ENCODE measurements around the gene RRAGC.

DNA sequence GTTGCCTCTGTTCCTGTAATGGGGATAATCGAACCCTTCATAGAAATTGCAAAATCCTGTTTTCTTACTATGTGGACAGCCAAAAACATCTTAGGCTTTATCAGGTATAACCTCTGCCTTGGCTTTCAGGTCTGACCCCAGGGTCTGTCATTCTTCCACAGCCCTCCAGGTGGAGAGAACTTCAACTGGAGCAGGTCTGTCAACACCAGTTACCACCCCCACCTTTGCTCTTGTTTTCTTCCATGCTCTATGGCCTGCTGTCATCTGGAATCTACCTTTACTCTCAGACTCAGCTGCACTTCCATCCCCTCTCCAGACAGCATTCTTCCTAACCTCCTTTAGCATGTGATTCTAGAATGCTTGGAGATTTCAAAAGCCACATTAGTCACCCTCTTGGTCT lies 32.2 kb upstream of the RRAGC start:
- TF ChIP-seq, protein P1, sequence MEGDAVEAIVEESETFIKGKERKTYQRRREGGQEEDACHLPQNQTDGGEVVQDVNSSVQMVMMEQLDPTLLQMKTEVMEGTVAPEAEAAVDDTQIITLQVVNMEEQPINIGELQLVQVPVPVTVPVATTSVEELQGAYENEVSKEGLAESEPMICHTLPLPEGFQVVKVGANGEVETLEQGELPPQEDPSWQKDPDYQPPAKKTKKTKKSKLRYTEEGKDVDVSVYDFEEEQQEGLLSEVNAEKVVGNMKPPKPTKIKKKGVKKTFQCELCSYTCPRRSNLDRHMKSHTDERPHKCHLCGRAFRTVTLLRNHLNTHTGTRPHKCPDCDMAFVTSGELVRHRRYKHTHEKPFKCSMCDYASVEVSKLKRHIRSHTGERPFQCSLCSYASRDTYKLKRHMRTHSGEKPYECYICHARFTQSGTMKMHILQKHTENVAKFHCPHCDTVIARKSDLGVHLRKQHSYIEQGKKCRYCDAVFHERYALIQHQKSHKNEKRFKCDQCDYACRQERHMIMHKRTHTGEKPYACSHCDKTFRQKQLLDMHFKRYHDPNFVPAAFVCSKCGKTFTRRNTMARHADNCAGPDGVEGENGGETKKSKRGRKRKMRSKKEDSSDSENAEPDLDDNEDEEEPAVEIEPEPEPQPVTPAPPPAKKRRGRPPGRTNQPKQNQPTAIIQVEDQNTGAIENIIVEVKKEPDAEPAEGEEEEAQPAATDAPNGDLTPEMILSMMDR (conservative IDR thresholded peaks at IDR 0.05 in 1 of 2, IDR thresholded peaks at IDR 0.05 in 1 of 2; ENCODE audit: extremely low read depth in 1 of 2, insufficient read depth in 1 of 2, low read depth in 1 of 2, low read length in 2 of 2), result peak in 1 of 2 donors; percentile 15
- no peak for TF ChIP-seq EZH2 (IDR thresholded peaks at IDR 0.05; ENCODE audit: borderline replicate concordance, low read length)
